CD4-positive, alpha-beta T cell treated with Interferon gamma for 1 hour (primary cell): ENCODE data around the gene LENEP.

Experiments
- DNase-seq: peaks from one replicate; pipeline ENCODE4 v3.0.0-alpha.2; 2020

Gene LENEP

DNA sequence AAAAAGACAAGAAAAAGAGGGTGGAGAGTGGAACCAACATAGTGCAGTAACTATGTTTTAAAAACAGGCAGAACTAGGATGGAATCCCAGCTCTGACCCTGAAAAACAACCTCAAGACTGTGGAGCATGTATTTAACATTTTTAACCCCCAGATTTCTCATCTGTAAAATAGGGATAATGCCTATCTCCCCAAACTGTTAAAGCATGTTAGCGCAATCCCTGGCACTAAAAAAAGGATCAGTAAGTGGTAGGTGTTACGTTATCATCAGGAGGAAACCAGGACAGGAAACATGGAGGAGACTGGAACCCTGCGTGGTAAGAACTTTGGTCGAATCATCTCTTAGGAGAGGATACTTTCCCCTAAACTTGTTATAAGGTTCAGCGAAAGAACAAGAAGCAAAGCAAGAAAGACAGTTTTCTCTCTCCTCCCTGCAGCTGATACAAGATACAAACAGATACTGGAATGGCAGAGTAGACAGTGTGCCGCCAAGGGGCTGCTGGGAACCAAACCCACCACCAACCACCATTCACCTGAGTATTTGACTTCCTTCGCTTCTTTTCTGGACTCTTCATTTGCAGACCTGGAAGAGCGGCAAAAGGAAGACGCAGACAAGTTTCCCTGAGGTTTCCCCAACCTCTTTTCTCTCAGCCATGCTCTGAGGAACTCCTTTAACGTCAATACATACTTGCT is 32.8 kb upstream of the LENEP start:
- DNase-seq = no peak

DNA sequence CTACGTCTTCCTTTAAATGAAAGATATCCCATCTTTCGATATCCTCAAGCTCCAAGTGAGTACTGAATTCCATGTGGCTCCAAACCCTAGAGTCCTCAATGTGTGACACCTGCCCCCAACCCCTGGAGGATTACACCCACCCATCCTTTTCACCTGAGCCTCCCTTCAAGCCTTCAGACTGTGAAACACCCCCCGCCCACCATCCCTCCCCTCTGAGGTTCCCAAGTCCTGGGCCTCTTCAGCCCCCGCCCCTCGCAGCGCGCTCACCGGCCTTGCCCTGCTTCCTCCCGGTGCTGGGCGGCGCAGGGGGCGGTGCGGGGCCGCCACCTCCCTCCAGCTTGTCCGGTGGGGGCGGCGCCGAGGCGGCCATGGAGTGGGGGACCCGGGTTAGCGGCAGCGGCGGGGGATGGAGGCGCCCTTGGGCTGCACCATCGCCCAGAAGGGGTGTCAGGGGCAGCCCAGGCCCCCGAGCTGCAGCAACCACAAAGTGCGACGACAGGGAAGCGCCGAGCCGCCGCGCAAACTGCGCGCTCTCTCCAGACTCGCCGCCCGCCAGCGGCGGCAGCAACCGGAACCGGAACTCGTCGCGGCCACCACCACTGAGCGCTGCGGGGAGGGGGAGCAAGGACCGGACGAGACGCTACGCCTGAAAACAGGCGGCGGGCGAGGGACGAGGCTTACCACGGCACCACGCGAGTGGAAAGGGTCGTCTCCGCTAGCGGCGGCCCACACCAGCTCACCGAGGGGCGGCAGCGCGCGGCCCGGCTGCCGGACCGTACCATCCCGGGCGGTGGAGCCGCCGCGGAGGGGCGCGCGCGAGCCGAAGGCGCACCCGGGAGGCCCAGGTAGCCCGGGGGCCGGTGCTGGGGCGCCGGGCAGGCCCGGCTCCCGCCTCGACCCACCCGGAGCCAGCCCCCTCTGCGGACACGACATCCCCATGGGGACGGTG is 31.9 kb upstream of the LENEP start, which contains the start of gene PYGO2:
Gene PYGO2 (minus strand): TSS at position 576 of the 949 bp plus-strand sequence. CDS start 206 bp downstream, at position 370.
- peak; percentile 78 for DNase-seq

DNA sequence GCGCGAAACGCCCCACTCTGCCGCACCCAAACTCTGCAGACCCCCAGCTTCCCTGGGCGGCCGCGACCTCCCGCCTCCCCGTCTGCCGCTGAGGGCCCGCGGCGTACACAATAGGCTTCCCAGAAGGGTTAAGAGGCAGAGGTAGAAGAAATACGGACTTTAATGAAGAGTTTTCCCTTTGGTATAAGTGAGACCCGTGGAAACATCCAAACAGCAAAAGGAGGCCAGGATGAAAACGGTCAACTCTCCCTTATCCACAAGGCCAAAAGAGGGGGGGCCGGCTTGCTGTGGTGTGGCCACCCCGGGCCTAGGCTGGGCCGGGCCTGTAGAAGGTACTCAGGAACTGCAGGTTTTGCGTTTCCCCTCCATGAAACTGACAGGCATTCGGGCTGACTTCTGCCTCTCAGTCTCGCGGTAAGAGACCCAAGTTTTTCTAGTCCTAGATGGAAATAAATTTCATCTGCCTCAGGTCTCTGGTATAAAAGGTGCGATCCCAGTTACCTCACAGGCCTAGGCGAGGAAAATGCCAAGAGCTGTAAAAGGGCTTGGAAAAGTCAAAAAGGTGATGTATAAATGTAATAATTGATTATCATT is 31.1 kb upstream of the LENEP start:
- no peak for DNase-seq

GRCh38 chr1:154962795-154963330 is 30.5 kb upstream of the LENEP start:
- no peak for DNase-seq

DNA sequence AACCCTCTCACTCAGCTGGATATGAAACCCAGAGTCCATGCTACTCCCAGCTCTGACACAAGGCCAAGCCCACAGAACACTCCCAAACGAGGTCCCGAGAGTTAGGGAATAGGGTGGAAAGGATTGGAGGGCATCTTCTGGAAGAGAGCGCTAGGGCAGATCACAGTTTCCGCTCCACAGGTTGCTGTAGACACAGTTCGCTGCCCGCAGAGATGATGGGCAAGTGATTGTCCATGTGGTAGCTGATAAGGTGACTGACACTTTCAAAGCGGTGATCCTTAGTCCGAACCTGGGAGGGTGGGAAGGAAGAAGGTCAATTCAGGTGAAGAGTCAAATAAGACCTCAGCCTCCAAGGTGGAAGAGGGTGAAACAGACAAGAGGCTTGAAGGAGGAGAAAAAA is 29.7 kb upstream of the LENEP start:
- no peak for DNase-seq

GRCh38 chr1:154964359-154964758 is 29.0 kb upstream of the LENEP start:
- no peak for DNase-seq

DNA sequence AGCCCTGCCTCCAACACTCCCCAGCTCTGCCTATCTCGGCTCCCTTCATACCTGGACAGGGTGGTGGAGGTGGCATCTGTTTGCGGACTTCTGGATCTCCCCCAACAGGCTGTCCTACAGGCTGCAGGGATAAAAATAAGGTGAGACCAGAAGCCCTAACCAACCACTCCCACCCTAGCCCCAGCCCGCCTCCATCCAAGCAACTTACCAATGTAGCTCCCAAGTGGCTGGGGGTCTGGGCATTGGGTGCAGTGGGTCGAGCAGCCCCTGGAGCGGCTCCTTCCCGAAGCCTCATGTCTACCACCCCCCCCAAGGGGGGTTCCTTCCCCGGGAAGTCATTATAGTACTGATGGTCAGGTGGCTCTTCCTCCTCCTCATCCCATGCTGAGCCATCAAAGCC is 27.3 kb upstream of the LENEP start:
- DNase-seq = no peak

DNA sequence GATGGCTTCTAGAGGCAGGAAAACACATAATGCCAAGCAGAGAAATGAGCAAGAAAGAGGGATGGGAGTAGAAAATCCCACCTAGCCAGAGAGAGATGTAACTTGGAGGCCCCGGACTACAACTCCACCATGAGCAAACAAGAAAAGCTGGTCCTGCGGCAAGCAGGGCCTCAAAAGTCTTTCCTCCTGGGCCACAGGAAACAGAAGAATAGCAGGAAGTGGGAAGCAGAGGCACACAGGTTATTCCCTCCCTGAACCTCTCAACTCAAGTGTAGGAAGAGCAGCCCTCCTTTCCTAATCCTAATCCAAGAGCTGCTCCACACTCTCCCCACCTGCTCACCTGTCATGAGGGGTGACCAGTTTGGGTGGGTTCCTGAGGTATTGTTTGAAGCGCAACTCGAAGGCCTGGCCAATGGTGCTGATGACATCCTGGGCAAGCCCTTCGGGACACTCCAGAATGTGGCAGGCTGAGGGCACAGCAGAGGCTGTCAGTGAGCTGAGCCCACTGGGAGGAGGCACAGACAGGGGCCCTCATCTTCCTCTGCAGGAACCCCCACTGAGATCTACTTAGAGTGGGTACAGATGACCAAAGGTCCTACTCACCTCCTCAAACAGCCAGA is 25.9 kb upstream of the LENEP start:
- no peak for DNase-seq

DNA sequence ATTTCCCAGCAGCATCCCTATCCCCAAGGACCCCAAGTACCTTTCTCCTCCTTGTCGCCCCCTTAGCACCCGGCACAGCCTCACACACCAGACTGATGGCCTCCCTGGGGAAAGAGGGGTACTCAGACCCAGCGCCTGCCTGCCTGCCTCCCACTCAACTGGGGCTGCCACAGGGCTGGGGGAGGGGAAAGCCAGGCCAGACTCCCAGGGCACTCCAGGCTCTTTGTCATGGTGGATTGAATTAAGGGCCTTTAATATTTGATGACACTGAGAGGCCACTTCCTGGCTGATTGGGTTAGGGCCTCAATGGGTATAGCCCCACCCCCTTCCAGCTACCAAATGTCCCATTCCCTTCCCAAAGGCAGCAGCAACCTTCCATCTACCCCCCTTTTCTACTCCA is 24.7 kb upstream of the LENEP start:
- DNase-seq = no peak

GRCh38 chr1:154969246-154969645 is 24.1 kb upstream of the LENEP start:
- DNase-seq = no peak

DNA sequence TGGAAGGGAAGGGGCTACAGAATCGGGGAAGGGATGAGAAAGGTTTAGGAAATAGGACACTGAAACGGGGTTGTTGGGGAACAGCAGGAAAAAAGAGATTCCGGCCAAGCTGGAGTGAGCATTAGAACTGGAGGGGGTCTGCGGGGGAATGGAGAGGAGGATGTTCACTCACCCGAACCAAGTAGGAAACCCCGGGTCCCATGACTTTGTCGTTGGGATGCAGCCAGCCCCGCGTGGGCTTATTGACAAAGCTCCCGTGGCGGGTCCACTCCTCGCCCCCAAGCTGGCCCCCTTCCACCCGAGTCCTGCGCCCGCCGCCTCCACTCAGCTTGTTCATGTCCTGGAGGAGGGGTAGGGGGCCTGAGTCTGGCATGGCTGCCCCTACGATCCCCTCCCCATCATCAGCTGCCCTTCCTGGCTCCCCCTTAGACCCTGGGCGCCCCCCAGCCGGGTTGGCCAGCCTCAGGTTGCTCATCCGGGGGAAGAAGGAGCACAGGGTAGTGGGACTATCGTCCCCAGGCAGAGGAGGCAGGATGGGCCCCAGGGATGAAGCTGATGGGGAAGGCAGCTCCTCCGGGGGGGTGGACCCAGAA is 23.4 kb upstream of the LENEP start:
- no peak for DNase-seq

DNA sequence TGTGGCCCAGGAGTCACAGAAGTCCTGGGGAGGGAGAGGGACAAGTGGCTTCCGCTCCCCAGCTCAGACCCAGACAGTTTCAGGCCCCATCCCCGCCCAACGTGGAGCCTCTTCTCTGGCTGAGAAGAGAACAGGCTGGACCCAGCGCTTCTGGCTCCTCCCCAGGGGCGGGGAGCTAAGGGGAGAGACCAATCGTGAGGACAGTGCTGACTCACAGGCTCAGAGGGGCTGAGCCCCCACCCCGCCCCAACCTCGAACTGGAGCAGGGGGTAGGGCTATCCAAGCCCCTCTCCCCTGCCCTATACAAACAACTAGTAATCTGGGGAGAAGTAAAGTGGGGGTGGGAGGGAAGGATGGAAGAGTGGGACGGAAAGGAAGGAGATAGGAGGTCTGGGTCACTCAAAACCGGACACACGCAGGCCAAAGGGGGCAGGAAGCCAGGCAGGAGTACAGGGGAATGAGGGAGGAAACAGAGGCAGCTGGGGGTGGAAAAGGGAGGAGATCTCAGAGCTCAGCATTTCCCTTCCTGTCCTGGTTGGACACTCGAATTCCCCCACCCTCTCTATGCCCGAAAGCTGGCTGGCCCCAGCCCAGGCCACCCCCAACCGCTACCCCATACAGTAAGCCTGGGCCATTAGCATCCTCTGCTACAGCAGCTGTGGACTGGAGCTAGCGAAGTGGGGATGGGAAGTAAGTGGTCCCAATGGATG is 22.6 kb upstream of the LENEP start, which contains the start of gene SHC1:
Gene SHC1 (minus strand): TSS at position 117 of the 710 bp plus-strand sequence. CDS start 221 bp downstream, outside the sequence.
- DNase-seq = peak; percentile 56

DNA sequence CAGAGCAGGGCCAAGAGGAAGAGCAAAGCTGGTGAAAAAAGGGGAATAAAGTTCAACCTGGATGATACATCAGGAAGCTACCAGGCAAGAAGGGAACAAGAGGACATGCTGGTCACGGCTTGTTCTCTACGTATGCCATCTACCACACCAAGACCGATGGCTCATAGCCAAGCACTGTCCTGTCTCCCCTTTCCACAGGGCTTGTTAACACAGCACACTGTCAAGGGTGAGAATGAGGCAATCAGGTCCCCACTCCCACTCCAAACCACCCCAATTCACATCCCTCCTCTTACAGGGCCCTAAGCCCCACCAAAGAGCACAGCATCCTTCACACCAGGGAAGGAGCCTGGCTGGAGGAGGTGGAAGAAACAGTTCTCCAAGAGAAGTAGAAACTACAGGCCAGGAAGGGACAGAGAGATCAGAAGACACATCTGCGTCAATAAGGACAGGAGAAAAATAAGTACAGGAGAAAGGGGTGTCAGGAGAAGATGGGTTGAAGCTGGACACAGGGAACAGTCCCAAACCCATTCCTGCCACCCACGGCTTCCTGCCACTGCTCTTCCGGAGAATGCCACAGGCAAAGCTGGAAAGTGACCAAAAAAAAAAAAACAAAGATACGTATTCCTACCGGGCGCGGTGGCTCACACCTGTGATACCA is 21.9 kb upstream of the LENEP start:
- DNase-seq = no peak

- DNase-seq = no peak
Measured at GRCh38 chr1:154972213-154972516, 21.2 kb upstream of the LENEP start.

GRCh38 chr1:154972517-154973343 is 20.7 kb upstream of the LENEP start:
- DNase-seq = no peak

DNA sequence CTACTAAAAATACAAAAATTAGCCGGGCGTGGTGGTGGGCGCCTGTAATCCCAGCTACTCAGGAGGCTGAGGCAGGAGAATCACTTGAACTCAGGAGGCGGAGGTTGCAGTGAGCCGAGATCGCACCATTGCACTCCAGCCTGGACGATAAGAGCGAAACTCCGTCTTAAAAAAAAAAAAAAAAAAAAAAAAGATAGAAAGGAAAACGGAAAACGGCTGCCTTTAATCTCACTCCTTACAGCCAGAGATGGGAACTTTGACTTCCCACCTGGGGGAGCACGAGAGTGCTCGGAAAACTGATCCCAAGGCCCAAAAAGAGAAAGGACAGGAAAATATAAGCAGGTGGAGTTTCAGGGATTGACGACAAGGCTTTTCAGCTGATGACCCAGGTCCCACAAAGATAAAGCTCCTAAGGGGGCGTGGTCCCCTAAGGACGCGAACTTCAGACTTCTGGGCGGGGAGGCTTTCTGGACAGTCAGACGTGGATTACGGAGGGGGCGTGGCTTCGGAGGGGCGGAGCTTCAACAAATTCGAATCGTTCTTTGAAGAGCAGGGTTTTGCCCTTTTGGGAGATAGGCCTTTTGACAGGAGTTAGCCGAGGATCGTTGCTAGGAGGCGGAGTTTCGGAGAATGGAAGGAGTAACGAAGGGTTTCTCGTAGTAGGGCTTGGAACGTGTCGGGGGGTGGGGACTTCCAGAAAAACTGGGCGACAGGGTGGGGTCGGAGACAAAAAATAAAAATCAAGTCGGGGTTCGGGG is 19.9 kb upstream of the LENEP start:
- peak; percentile 92 for DNase-seq

DNA sequence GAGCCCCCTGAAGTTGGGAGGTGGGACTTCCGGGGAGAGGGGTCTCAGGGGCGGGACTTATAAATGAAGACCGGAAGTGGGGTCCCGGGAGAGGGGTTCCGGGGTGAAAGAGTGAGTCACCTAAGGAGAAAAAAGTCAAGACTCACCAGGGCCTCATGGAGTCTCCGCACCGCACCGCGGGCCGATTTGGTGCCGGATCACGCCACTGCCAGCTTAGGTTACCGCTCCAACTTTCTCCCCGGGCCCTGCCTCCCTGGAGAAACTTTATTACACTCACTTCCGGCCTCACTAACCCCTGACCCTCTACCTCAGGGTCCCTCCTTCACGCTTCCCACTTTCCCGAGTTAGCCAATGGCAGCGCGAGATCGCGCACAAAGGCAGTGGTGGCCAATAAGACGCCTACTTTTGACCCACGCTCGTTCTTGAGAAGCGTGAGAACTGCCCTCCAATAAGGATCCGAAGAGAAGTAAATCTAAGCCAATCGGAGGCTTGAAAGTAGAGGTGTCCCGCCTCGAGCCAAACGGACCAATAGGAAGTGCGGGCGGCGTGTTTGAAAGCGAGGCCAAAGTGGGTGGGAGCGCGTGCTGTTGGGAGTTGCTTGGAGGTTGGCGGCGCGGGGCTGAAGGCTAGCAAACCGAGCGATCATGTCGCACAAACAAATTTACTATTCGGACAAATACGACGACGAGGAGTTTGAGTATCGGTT is 19.1 kb upstream of the LENEP start, which contains the start of gene CKS1B:
Gene CKS1B (plus strand): TSS at position 580 of the 706 bp plus-strand sequence. CDS start 65 bp downstream, at position 645.
- DNase-seq = peak; percentile 99

- peak; percentile 95 for DNase-seq
Measured at GRCh38 chr1:154974808-154975408, 18.5 kb upstream of the LENEP start.
